B cell (primary cell): Measurements from ENCODE around the gene TRMU. TPM values are rescaled to one million over a fixed set of nuclear protein-coding genes. Genes with fewer than 3 reads are reported as not detected.

Experiments
- ATAC-seq: fragments of 200-7000 bp; cut with Tn5 transposase; one replicate; pipeline ENCODE4 v1.10.0; 2021; ENCODE audit warnings: low read depth, mild to moderate bottlenecking, moderate number of reproducible peaks, moderate library complexity
- CTCF ChIA-PET: fragments of 350-600 bp; sonication (Branson Sonifier 250); formaldehyde crosslinking; loops from one replicate; lab custom pipeline; 2021; ENCODE audit warnings: antibody characterized with exemption, inconsistent platforms; lab: Charles Lee
- POLR2A ChIA-PET: fragments of 350-600 bp; sonication (Branson Sonifier 250); formaldehyde crosslinking; loops from one replicate; lab custom pipeline; 2021; ENCODE audit warnings: antibody characterized with exemption; lab: Charles Lee
- DNase-seq: peaks from one replicate; pipeline ENCODE4 v3.0.0; 2013
- H2AFZ ChIP-seq: 2 replicates; pipeline ENCODE4 v1.6.1; 2012; ENCODE audit warnings: mild to moderate bottlenecking, low read depth, low read length; ENCODE audit not compliant: insufficient read depth, poor library complexity, severe bottlenecking
- H3K27ac ChIP-seq, 2 donors: 1 replicate in 1 of 2; 2 replicates in 1 of 2; pipeline ENCODE4 v1.5.1; 2012 to 2013; ENCODE audit warnings: low read length in 2 of 2, mild to moderate bottlenecking in 2 of 2, moderate library complexity in 1 of 2
- H3K27me3 ChIP-seq, 4 experiments: fragments of 200-600 bp in 1 of 4; sonication (generic) in 1 of 4; replicated peaks in 1 of 4; 1 replicate in 2 of 4; 2 replicates in 2 of 4; pipeline versions ENCODE4 v1.6.1 to v1.7.0; 2013 to 2016; ENCODE audit warnings: low read length in 3 of 4, mild to moderate bottlenecking in 2 of 4, mixed read lengths in 1 of 4, moderate library complexity in 1 of 4; ENCODE audit not compliant: insufficient read depth in 4 of 4, control insufficient read depth in 3 of 4; ENCODE audit errors: control extremely low read depth in 1 of 4
- H3K36me3 ChIP-seq, 2 experiments: replicated peaks in 1 of 2; 1 replicate in 1 of 2; 2 replicates in 1 of 2; pipeline versions ENCODE4 v1.6.1 to v1.7.1; 2013; ENCODE audit warnings: low read length in 1 of 2; ENCODE audit not compliant: insufficient read depth in 2 of 2, control insufficient read depth in 1 of 2; ENCODE audit errors: control extremely low read depth in 1 of 2, extremely low read depth in 1 of 2
- H3K4me1 ChIP-seq, 2 donors: fragments of 200-600 bp in 1 of 2; sonication (generic) in 1 of 2; 1 replicate in 1 of 2; 2 replicates in 1 of 2; pipeline versions ENCODE4 v1.5.1 to v1.6.1; 2013 to 2017; ENCODE audit warnings: low read length in 2 of 2; ENCODE audit not compliant: control insufficient read depth in 2 of 2, insufficient read depth in 2 of 2
- H3K4me2 ChIP-seq: replicated peaks from 2 replicates; pipeline ENCODE3; 2012; ENCODE audit warnings: mild to moderate bottlenecking, low read depth, low read length; ENCODE audit not compliant: poor library complexity, severe bottlenecking
- H3K4me3 ChIP-seq, 5 experiments: fragments of 200-600 bp in 1 of 5; sonication (generic) in 1 of 5; 1 replicate in 3 of 5; 2 replicates in 2 of 5; pipeline versions ENCODE4 v1.5.1 to v1.7.0; 2011 to 2016; ENCODE audit warnings: low read length in 4 of 5, mild to moderate bottlenecking in 4 of 5, low read depth in 2 of 5, control low read depth in 1 of 5, moderate library complexity in 1 of 5; ENCODE audit not compliant: insufficient read depth in 1 of 5; ENCODE audit errors: control extremely low read depth in 1 of 5, extremely low read depth in 1 of 5
- H3K79me2 ChIP-seq: fragments of 200-600 bp; sonication (generic); one replicate; pipeline ENCODE4 v1.6.0; 2016; ENCODE audit warnings: low read length; ENCODE audit not compliant: control insufficient read depth, insufficient read depth
- H3K9ac ChIP-seq: fragments of 200-600 bp; sonication (generic); 2 replicates; pipeline ENCODE4 v1.6.1; 2017; ENCODE audit warnings: mild to moderate bottlenecking, low read length, moderate library complexity
- H3K9me3 ChIP-seq, 3 donors: one replicate each; pipeline versions ENCODE4 v1.6.1 to v1.7.1; 2013; ENCODE audit warnings: low read length in 2 of 3; ENCODE audit not compliant: control insufficient read depth in 2 of 3, insufficient read depth in 1 of 3; ENCODE audit errors: control extremely low read depth in 1 of 3
- H4K20me1 ChIP-seq: 2 replicates; pipeline ENCODE4 v1.6.0; 2012; ENCODE audit warnings: mild to moderate bottlenecking, low read length; ENCODE audit not compliant: insufficient read depth, control insufficient read depth, poor library complexity, severe bottlenecking
- H3K27ac Mint-ChIP-seq: one replicate; pipeline ENCODE4 v1.8.0; 2021; ENCODE audit warnings: mixed read lengths
- H3K27me3 Mint-ChIP-seq: one replicate; pipeline ENCODE4 v1.8.0; 2021; ENCODE audit warnings: mixed read lengths
- H3K4me1 Mint-ChIP-seq: one replicate; pipeline ENCODE4 v1.8.0; 2021; ENCODE audit warnings: mixed read lengths
- H3K4me3 Mint-ChIP-seq: one replicate; pipeline ENCODE4 v1.8.0; 2021; ENCODE audit warnings: mixed read lengths
- H3K9me3 Mint-ChIP-seq: one replicate; pipeline ENCODE4 v1.8.0; 2022; ENCODE audit warnings: mixed read lengths; ENCODE audit not compliant: insufficient read depth
- CTCF ChIP-seq: fragments of 200-600 bp; IDR thresholded peaks from one replicate; pipeline ENCODE4 v1.8.0; 2022; ENCODE audit warnings: antibody characterized with exemption, mild to moderate bottlenecking
- EZH2 ChIP-seq: IDR thresholded peaks from 2 replicates; pipeline ENCODE4 v1.6.1; 2012; ENCODE audit warnings: borderline replicate concordance, low read depth, mild to moderate bottlenecking, moderate library complexity, low read length; ENCODE audit not compliant: insufficient read depth, poor library complexity, severe bottlenecking
- WGBS: methylation state at CpG from one replicate; pipeline ENCODE4 v1.1.5; 2013; ENCODE audit warnings: missing lambda C conversion rate; ENCODE audit not compliant: insufficient coverage; 5-methylcytosine and 5-hydroxymethylcytosine counted together
- intact Hi-C: fragments of 100-400 bp; cut with micrococcal nuclease; formaldehyde crosslinking; loops from one replicate; pipeline ENCODE4 v1.10.0; 2022
- polyA plus RNA-seq: library from polyadenylated mRNA; depleted of rRNA; stranded (reverse); fragments of >200 nt; gene quantifications from 2 replicates; pipeline ENCODE4 v1.2.3, GENCODE V29; 2012
- total RNA-seq, 2 donors: library from RNA; stranded (reverse); fragments of 120-200 nt in 1 of 2; gene quantifications; 1 replicate in 1 of 2; 2 replicates in 1 of 2; pipeline versions ENCODE4 v1.2.3 to v1.2.4, GENCODE V29; 2013 to 2022

Gene TRMU
- total and polyA plus RNA-seq, 2 donors (not counting 1 experiment from before 2014, with no cell fraction given), result 51.0 to 76.9 TPM

- Histone ChIP-seq H3K4me3 (no peak overlapping the region), H3K4me1 (no peaks in the 10 kb centered on the region), H3K79me2 (peaks cover 8% of the 10 kb centered on the region), H3K27me3 (no peaks in the 10 kb centered on the region), H3K9me3 (no peaks in the 10 kb centered on the region), H3K36me3 (no peaks in the 10 kb centered on the region), H3K27ac (no peak overlapping the region), H2AFZ (no peak overlapping the region), H3K9ac (no peak overlapping the region), H4K20me1 (no peaks in the 10 kb centered on the region), H3K4me2 (no peak overlapping the region)
- Mint-ChIP-seq H3K4me1 (peaks cover 2% of the 10 kb centered on the region), H3K27me3 (no peaks in the 10 kb centered on the region), H3K27ac (no peak overlapping the region), H3K9me3 (no peaks in the 10 kb centered on the region), H3K4me3 (no peak overlapping the region)
- ChIA-PET POLR2A (no interaction called here), CTCF (interaction anchor here (1.3 to 2.0 kb wide), 3 partner anchors 9 to 297 kb away, joined by 3 to 8 read pairs (median 3); no protein-coding TSS in a partner anchor)
- intact Hi-C loops, result no loop called here
- ATAC-seq (no peak), DNase-seq (no peak)
- TF ChIP-seq EZH2 (no peak), CTCF (no peak)
- 100% methylated on average over 3 of the region's 7 CpGs for WGBS
Measured at GRCh38 chr22:46303347-46303965, 32.1 kb upstream of the TRMU start.

GRCh38 chr22:46308283-46308988 lies 27.1 kb upstream of the TRMU start:
- WGBS, result 96% methylated on average over 23 of the region's 23 CpGs
- H3K9me3 Mint-ChIP-seq, result no peaks in the 10 kb centered on the region
- no peaks in the 10 kb centered on the region for H3K27me3 ChIP-seq
- H2AFZ ChIP-seq, result no peak overlapping the region
- no peaks in the 10 kb centered on the region for H3K9me3 ChIP-seq
- no peak for TF ChIP-seq EZH2
- TF ChIP-seq CTCF, result no peak
- H3K27ac Mint-ChIP-seq, result no peak overlapping the region
- H3K4me1 ChIP-seq, result no peaks in the 10 kb centered on the region
- H3K27me3 Mint-ChIP-seq, result no peaks in the 10 kb centered on the region
- no peak overlapping the region for H3K4me3 ChIP-seq
- ATAC-seq (no peak), DNase-seq (no peak)
- no peak overlapping the region for H3K9ac ChIP-seq
- ChIA-PET POLR2A (interaction anchor here (0.6 kb wide), 1 partner anchor 40 kb away, joined by 4 read pairs; the partner anchor contains the start of gene TTC38), CTCF (interaction anchor here (0.8 to 12.8 kb wide), 2 partner anchors 148 to 187 kb away, joined by 3 to 228 read pairs; no protein-coding TSS in a partner anchor)
- H4K20me1 ChIP-seq, result no peaks in the 10 kb centered on the region
- no peak overlapping the region for H3K27ac ChIP-seq
- H3K79me2 ChIP-seq, result peaks cover 25% of the 10 kb centered on the region
- no peaks in the 10 kb centered on the region for H3K36me3 ChIP-seq
- H3K4me2 ChIP-seq, result no peak overlapping the region
- no peak overlapping the region for H3K4me3 Mint-ChIP-seq
- no peaks in the 10 kb centered on the region for H3K4me1 Mint-ChIP-seq
- intact Hi-C loops, result no loop called here
